VCaP (cell line): ENCODE data around the gene DCHS1.

Experiments
- H3K27ac ChIP-seq: fragments of 450-650 bp; 2 replicates; pipeline ENCODE4 v1.5.1; 2017
- TF ChIP-seq, protein P1 (sequence below): fragments of 450-650 bp; conservative IDR thresholded peaks from 2 replicates; pipeline ENCODE4 v1.5.1; 2017; ENCODE audit warnings: mild to moderate bottlenecking, moderate library complexity

The DCHS1 gene, protein sequence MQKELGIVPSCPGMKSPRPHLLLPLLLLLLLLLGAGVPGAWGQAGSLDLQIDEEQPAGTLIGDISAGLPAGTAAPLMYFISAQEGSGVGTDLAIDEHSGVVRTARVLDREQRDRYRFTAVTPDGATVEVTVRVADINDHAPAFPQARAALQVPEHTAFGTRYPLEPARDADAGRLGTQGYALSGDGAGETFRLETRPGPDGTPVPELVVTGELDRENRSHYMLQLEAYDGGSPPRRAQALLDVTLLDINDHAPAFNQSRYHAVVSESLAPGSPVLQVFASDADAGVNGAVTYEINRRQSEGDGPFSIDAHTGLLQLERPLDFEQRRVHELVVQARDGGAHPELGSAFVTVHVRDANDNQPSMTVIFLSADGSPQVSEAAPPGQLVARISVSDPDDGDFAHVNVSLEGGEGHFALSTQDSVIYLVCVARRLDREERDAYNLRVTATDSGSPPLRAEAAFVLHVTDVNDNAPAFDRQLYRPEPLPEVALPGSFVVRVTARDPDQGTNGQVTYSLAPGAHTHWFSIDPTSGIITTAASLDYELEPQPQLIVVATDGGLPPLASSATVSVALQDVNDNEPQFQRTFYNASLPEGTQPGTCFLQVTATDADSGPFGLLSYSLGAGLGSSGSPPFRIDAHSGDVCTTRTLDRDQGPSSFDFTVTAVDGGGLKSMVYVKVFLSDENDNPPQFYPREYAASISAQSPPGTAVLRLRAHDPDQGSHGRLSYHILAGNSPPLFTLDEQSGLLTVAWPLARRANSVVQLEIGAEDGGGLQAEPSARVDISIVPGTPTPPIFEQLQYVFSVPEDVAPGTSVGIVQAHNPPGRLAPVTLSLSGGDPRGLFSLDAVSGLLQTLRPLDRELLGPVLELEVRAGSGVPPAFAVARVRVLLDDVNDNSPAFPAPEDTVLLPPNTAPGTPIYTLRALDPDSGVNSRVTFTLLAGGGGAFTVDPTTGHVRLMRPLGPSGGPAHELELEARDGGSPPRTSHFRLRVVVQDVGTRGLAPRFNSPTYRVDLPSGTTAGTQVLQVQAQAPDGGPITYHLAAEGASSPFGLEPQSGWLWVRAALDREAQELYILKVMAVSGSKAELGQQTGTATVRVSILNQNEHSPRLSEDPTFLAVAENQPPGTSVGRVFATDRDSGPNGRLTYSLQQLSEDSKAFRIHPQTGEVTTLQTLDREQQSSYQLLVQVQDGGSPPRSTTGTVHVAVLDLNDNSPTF (N-terminal part only)

GRCh38 chr11:6655790-6656583 lies at the start of gene DCHS1:
TSS of gene DCHS1 (minus strand) at chr11:6655809. CDS start at chr11:6641613, 14,196 bp downstream.
- H3K27ac ChIP-seq = no peak within 1 kb of the TSS
- TF ChIP-seq, protein P1, sequence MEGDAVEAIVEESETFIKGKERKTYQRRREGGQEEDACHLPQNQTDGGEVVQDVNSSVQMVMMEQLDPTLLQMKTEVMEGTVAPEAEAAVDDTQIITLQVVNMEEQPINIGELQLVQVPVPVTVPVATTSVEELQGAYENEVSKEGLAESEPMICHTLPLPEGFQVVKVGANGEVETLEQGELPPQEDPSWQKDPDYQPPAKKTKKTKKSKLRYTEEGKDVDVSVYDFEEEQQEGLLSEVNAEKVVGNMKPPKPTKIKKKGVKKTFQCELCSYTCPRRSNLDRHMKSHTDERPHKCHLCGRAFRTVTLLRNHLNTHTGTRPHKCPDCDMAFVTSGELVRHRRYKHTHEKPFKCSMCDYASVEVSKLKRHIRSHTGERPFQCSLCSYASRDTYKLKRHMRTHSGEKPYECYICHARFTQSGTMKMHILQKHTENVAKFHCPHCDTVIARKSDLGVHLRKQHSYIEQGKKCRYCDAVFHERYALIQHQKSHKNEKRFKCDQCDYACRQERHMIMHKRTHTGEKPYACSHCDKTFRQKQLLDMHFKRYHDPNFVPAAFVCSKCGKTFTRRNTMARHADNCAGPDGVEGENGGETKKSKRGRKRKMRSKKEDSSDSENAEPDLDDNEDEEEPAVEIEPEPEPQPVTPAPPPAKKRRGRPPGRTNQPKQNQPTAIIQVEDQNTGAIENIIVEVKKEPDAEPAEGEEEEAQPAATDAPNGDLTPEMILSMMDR = no peak

DNA sequence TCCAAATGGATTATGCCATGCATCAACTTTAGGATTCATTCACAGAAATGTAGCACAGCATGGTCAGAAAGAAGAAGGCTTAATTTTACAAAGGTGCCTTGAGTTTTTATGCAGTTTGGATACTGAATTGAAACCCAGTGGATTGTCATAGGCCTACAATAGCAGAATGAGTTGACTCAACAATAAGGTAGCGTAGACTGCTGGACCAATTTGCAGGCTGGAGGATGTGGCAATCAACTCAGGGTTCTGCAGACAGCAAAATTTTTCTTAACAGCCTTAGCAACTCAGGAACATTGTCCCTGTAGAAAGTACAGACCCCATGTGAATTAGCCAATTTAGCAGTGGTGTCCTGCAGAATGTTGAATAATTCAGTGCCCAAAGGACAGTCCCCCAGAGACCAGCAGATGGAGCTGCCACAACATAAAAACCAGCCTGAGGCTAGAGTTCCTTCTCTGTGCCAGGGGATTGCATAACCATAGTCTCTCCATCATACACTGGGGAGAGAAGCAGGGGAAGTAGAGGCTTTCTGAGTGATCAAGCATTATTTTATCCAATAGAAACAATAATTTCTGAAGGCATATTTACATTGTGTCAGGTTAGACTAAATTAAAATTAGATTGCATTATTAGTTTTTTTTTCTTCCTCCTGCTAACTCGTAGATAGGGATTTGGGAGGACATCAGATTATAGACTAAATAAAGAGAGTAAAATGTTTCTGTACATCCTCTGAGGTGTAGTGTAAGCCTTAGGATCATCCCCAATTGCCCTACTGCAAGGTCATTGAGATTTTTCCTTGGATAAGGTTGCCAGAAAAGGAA lies 47.8 kb upstream of the DCHS1 start:
- no peak overlapping the region for H3K27ac ChIP-seq
- TF ChIP-seq, protein P1 = peak; percentile 81

DNA sequence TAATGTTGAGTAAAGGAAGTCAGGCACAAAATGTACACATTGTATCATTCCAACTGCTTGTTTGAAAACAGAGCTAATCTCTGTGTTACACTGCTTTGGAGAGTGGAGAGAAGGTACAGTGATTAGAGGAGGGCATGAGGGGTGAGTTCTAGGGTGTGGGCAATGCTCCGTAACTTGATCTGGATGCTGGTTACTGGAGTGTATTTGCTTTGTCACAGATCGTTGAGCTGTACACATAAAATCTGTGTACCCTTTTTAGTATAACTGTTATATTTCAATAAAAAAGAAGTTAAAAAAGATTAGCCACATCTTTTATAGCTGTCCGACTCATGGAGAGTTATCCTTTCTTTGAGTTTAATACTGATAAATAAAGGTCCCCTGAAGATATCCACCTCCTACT lies 46.3 kb upstream of the DCHS1 start:
- peak overlapping the region; percentile 16 for H3K27ac ChIP-seq

- no peak overlapping the region for H3K27ac ChIP-seq
- TF ChIP-seq, protein P1 = no peak
Observed at GRCh38 chr11:6695377-6695776, 39.8 kb upstream of the DCHS1 start.

DNA sequence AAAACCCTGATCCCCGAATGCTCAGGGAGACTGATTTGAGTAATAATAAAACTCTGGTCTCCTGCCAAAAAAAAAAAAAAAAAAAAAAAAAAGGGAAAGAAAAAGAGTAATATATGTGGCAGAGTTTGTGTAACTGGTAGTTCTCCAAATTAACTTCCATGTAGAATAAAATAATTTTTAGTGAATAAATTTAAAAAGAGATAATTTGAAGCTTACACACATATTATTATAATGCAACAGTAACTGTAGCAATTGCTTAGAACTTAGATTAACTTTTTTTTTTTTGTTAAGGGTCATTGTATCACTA lies 38.6 kb upstream of the DCHS1 start:
- H3K27ac ChIP-seq = no peak overlapping the region
- TF ChIP-seq, protein P1 = no peak

- H3K27ac ChIP-seq = no peak overlapping the region
- TF ChIP-seq, protein P1 = no peak
Observed at GRCh38 chr11:6693342-6694228, 38.0 kb upstream of the DCHS1 start.
